ENCODE measurements around the gene AARS2. TPM values are rescaled to one million over a fixed set of nuclear protein-coding genes. Genes with fewer than 3 reads are reported as not detected.

AARS2 gene
- total RNA-seq, 1 donor from 2014 or later: 7.9 TPM

GRCh38 chr6:44289726-44290260 lies 23.4 kb downstream of the AARS2 start:
- DNase-seq (ENCODE audit: low spot score): no peak
- Mint-ChIP-seq H3K36me3 (ENCODE audit: low read depth) (peaks cover 1% of the 10 kb centered on the region), H3K27ac (ENCODE audit: unreplicated experiment) (no peak overlapping the region), H3K4me3 (ENCODE audit: unreplicated experiment) (no peak overlapping the region), H3K4me1 (ENCODE audit: low read depth) (no peaks in the 10 kb centered on the region), H3K9me3 (ENCODE audit: low read depth) (no peaks in the 10 kb centered on the region), H3K27me3 (ENCODE audit: low read depth) (peaks cover 68% of the 10 kb centered on the region)
- no peak for TF ChIP-seq CTCF (IDR thresholded peaks at IDR 0.05)

DNA sequence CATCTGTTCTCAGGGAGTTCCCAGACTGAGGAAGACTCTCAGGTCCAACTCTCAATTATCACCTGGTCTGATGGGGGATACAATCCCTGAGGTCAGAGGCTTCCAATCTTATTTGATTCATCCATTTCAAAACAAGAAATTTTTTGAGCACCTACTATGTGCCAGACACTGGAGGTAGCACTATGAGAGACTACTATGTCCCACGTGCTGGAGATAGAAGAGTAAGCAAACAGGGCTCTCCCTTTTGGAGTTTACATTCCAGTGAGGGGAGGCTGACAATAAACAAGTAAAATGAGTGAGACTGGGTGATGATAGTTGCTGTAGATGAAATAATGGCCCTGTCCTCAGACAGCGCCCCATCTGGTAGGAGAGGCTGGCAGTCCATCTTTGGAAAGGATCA lies 26.4 kb downstream of the AARS2 start:
- no peak for DNase-seq (ENCODE audit: low spot score)
- Mint-ChIP-seq H3K9me3 (ENCODE audit: low read depth) (no peaks in the 10 kb centered on the region), H3K4me1 (ENCODE audit: low read depth) (no peaks in the 10 kb centered on the region), H3K27ac (ENCODE audit: unreplicated experiment) (no peak overlapping the region), H3K27me3 (ENCODE audit: low read depth) (peaks cover 75% of the 10 kb centered on the region), H3K4me3 (ENCODE audit: unreplicated experiment) (no peak overlapping the region), H3K36me3 (ENCODE audit: low read depth) (no peaks in the 10 kb centered on the region)
- no peak for TF ChIP-seq CTCF (IDR thresholded peaks at IDR 0.05)

- TF ChIP-seq CTCF (IDR thresholded peaks at IDR 0.05): no peak
- Mint-ChIP-seq H3K27ac (ENCODE audit: unreplicated experiment) (no peak overlapping the region), H3K27me3 (ENCODE audit: low read depth) (peaks cover 70% of the 10 kb centered on the region), H3K4me1 (ENCODE audit: low read depth) (no peaks in the 10 kb centered on the region), H3K36me3 (ENCODE audit: low read depth) (no peaks in the 10 kb centered on the region), H3K4me3 (ENCODE audit: unreplicated experiment) (no peak overlapping the region), H3K9me3 (ENCODE audit: low read depth) (no peaks in the 10 kb centered on the region)
- no peak for DNase-seq (ENCODE audit: low spot score)
Measured at GRCh38 chr6:44286285-44286565, 26.9 kb downstream of the AARS2 start.

DNA sequence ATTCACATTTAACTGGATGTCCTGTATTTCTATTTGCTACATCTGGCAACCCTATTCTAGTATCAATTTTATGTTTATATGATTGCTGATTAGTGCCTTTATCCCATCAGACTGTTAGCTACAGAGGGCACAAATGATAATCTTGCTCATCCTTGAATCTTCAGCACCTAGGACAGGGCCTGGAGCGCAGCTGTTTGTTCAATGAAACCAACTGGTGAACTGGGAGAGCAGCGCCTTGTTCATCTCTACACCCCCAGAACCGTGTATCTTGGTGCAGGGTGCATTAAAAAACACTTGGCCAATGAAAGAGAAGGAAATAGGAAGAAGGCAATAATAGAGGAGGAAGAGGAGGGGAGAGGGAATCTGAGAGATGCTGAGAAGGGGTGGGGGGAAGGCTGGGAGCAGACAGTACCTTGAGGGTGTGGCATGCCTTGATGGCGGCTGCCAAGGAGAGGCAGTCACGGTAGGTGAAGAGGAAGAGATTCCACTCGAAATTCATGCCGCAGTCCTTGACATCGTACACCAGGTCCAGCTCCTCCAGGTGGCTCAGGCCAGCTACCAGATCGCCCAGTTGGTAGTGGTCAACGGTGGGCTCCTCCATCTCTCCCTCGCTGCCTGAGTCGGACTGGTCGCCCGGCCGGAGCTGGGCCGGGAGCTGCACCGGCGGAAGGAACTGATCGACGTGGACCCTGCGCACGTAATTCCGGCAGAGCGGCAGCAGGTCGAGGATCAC lies 27.4 kb downstream of the AARS2 start:
- Mint-ChIP-seq H3K4me3 (ENCODE audit: unreplicated experiment) (no peak overlapping the region), H3K36me3 (ENCODE audit: low read depth) (no peaks in the 10 kb centered on the region), H3K27ac (ENCODE audit: unreplicated experiment) (no peak overlapping the region), H3K27me3 (ENCODE audit: low read depth) (peaks cover 69% of the 10 kb centered on the region), H3K9me3 (ENCODE audit: low read depth) (no peaks in the 10 kb centered on the region), H3K4me1 (ENCODE audit: low read depth) (no peaks in the 10 kb centered on the region)
- DNase-seq (ENCODE audit: low spot score): no peak
- TF ChIP-seq CTCF (IDR thresholded peaks at IDR 0.05): no peak

DNA sequence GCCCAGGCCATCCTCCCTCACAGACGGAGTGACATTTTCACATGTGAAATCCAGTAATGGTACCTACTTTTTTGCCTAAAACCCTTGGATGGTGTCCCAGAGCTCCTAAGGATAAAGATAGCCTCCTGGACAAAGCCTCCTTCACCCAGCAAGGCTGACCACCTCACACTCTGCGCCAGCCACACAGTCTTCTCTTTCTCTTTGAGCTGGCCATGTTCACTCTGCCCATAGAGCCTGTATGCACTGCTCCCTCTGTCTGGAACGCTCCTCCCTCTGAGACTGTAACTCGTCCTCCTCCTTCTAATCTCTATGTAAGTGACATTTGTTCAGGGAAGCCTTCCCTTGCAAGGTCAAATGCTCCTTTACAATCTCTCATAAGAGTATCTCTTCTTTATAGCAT lies 28.3 kb downstream of the AARS2 start:
- no peak overlapping the region for H3K4me3 Mint-ChIP-seq (ENCODE audit: unreplicated experiment)
- peaks cover 66% of the 10 kb centered on the region for H3K27me3 Mint-ChIP-seq (ENCODE audit: low read depth)
- DNase-seq (ENCODE audit: low spot score): no peak
- no peaks in the 10 kb centered on the region for H3K9me3 Mint-ChIP-seq (ENCODE audit: low read depth)
- no peak overlapping the region for H3K27ac Mint-ChIP-seq (ENCODE audit: unreplicated experiment)
- no peak for TF ChIP-seq CTCF (IDR thresholded peaks at IDR 0.05)
- H3K4me1 Mint-ChIP-seq (ENCODE audit: low read depth): no peaks in the 10 kb centered on the region
- H3K36me3 Mint-ChIP-seq (ENCODE audit: low read depth): no peaks in the 10 kb centered on the region
